Neural cell (in vitro differentiated cells): ENCODE data around the gene WDFY3. TPM values are rescaled to one million over a fixed set of nuclear protein-coding genes. Genes with fewer than 3 reads are reported as not detected.

Experiments
- H2AFZ ChIP-seq: fragments of 200-600, 300-800 bp; sonication (generic), shearing (Covaris generic); 2 replicates; pipeline ENCODE4 v1.6.0; 2014; ENCODE audit warnings: low read depth, mild to moderate bottlenecking, antibody characterized with exemption, low read length, moderate library complexity
- H3F3A ChIP-seq: fragments of 200-600 bp; shearing (Covaris generic); 2 replicates; pipeline ENCODE4 v1.6.1; 2016; ENCODE audit warnings: mild to moderate bottlenecking, moderate library complexity, mixed read lengths, antibody characterized with exemption, low read length; ENCODE audit not compliant: insufficient read depth, poor library complexity, severe bottlenecking
- H3K27ac ChIP-seq: fragments of 200-600, 300-800 bp; sonication (generic), shearing (Covaris generic); 2 replicates; pipeline ENCODE4 v1.5.1; 2014; ENCODE audit warnings: mild to moderate bottlenecking, low read length, moderate library complexity
- H3K27me3 ChIP-seq: fragments of 300-800, 200-600 bp; sonication (generic), shearing (Covaris generic); 2 replicates; pipeline ENCODE4 v1.6.0; 2014; ENCODE audit warnings: mild to moderate bottlenecking, low read depth, low read length, moderate library complexity; ENCODE audit not compliant: insufficient read depth
- H3K36me3 ChIP-seq: fragments of 300-800, 200-600 bp; sonication (generic), shearing (Covaris generic); 2 replicates; pipeline ENCODE4 v1.5.1; 2014; ENCODE audit warnings: mild to moderate bottlenecking, antibody characterized with exemption, low read length, moderate library complexity; ENCODE audit not compliant: insufficient read depth
- H3K4me2 ChIP-seq: fragments of 300-800, 200-600 bp; sonication (generic), shearing (Covaris generic); 2 replicates; pipeline ENCODE4 v1.6.0; 2014; ENCODE audit warnings: mild to moderate bottlenecking, low read length
- H3K4me3 ChIP-seq: fragments of 300-800, 200-600 bp; sonication (generic), shearing (Covaris generic); 2 replicates; pipeline ENCODE4 v1.5.1; 2014; ENCODE audit warnings: mild to moderate bottlenecking, low read length, moderate library complexity
- H3K79me2 ChIP-seq: fragments of 200-600 bp; shearing (Covaris generic); replicated peaks from 2 replicates; pipeline ENCODE4 v1.6.0; 2014; ENCODE audit warnings: mild to moderate bottlenecking, low read length, moderate library complexity; ENCODE audit not compliant: insufficient read depth
- H3K9ac ChIP-seq: fragments of 300-800, 200-600 bp; sonication (generic), shearing (Covaris generic); 2 replicates; pipeline ENCODE4 v1.6.1; 2016; ENCODE audit warnings: mild to moderate bottlenecking, low read length, mixed read lengths
- H3K9me2 ChIP-seq: fragments of 200-600 bp; shearing (Covaris generic); 2 replicates; pipeline ENCODE4 v1.6.1; 2016; ENCODE audit warnings: mild to moderate bottlenecking, low read length, mixed read lengths; ENCODE audit not compliant: insufficient read depth
- H3K9me3 ChIP-seq: fragments of 200-600, 300-800 bp; sonication (generic), shearing (Covaris generic); 2 replicates; pipeline ENCODE4 v1.6.1; 2016; ENCODE audit warnings: mild to moderate bottlenecking, mixed run types, low read length, moderate library complexity, mixed read lengths
- H4K20me1 ChIP-seq: fragments of 200-600 bp; shearing (Covaris generic); 2 replicates; pipeline ENCODE4 v1.6.1; 2016; ENCODE audit warnings: mild to moderate bottlenecking, mixed run types; ENCODE audit not compliant: insufficient read depth
- CTCF ChIP-seq: fragments of 450-650 bp; IDR thresholded peaks from 2 replicates; pipeline ENCODE4 v1.5.1; 2014; ENCODE audit warnings: antibody characterized with exemption, mild to moderate bottlenecking, moderate library complexity; ENCODE audit not compliant: poor library complexity, severe bottlenecking
- EP300 ChIP-seq: fragments of 450-650 bp; conservative IDR thresholded peaks from 2 replicates; pipeline ENCODE4 v1.6.1; 2014; ENCODE audit warnings: antibody characterized with exemption, mild to moderate bottlenecking, moderate library complexity; ENCODE audit not compliant: poor library complexity, severe bottlenecking
- EZH2 ChIP-seq: fragments of 200-600, 300-800 bp; shearing (Covaris generic), sonication (generic); IDR thresholded peaks from 2 replicates; pipeline ENCODE4 v1.6.1; 2014; ENCODE audit warnings: antibody characterized with exemption, low read length, borderline replicate concordance, mild to moderate bottlenecking; ENCODE audit not compliant: insufficient read depth, poor library complexity, severe bottlenecking
- MXI1 ChIP-seq: fragments of 450-650 bp; conservative IDR thresholded peaks from 2 replicates; pipeline ENCODE4 v1.6.1; 2014; ENCODE audit warnings: antibody characterized with exemption, mild to moderate bottlenecking; ENCODE audit not compliant: poor library complexity, severe bottlenecking
- POLR2AphosphoS5 ChIP-seq: IDR thresholded peaks from 2 replicates; pipeline ENCODE4 v1.6.1; 2012
- RAD21 ChIP-seq: fragments of 450-650 bp; conservative IDR thresholded peaks from 2 replicates; pipeline ENCODE4 v1.6.1; 2014; ENCODE audit warnings: antibody characterized with exemption, mild to moderate bottlenecking, moderate library complexity
- SMC3 ChIP-seq: fragments of 450-650 bp; conservative IDR thresholded peaks from 2 replicates; pipeline ENCODE4 v1.6.1; 2014; ENCODE audit warnings: antibody characterized with exemption, mild to moderate bottlenecking, moderate library complexity; ENCODE audit not compliant: poor library complexity
- TAF1 ChIP-seq: IDR thresholded peaks from 2 replicates; pipeline ENCODE4 v1.6.1; 2012; ENCODE audit warnings: low read depth
- polyA minus RNA-seq: library from RNA; depleted of rRNA, polyadenylated mRNA; stranded (reverse); fragments of >200 nt; gene quantifications from 2 replicates; pipeline ENCODE4 v1.2.3, GENCODE V29; 2014
- polyA plus RNA-seq: library from polyadenylated mRNA; depleted of rRNA; stranded (reverse); fragments of >200 nt; gene quantifications from 2 replicates; pipeline ENCODE4 v1.2.3, GENCODE V29; 2014
- TF ChIP-seq, protein P1 (sequence below): IDR thresholded peaks from 2 replicates; pipeline ENCODE4 v1.6.1; 2012; ENCODE audit warnings: borderline replicate concordance

The WDFY3 gene, protein sequence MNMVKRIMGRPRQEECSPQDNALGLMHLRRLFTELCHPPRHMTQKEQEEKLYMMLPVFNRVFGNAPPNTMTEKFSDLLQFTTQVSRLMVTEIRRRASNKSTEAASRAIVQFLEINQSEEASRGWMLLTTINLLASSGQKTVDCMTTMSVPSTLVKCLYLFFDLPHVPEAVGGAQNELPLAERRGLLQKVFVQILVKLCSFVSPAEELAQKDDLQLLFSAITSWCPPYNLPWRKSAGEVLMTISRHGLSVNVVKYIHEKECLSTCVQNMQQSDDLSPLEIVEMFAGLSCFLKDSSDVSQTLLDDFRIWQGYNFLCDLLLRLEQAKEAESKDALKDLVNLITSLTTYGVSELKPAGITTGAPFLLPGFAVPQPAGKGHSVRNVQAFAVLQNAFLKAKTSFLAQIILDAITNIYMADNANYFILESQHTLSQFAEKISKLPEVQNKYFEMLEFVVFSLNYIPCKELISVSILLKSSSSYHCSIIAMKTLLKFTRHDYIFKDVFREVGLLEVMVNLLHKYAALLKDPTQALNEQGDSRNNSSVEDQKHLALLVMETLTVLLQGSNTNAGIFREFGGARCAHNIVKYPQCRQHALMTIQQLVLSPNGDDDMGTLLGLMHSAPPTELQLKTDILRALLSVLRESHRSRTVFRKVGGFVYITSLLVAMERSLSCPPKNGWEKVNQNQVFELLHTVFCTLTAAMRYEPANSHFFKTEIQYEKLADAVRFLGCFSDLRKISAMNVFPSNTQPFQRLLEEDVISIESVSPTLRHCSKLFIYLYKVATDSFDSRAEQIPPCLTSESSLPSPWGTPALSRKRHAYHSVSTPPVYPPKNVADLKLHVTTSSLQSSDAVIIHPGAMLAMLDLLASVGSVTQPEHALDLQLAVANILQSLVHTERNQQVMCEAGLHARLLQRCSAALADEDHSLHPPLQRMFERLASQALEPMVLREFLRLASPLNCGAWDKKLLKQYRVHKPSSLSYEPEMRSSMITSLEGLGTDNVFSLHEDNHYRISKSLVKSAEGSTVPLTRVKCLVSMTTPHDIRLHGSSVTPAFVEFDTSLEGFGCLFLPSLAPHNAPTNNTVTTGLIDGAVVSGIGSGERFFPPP (N-terminal part only)
- polyA plus RNA-seq = 39.8 and 40.9 TPM in 2 replicates
- 183 and 204 TPM in 2 replicates for polyA minus RNA-seq

GRCh38 chr4:84966382-84967242 is at the start of gene WDFY3:
WDFY3 (minus strand) TSS chr4:84966690; CDS start chr4:84860591, 106,099 bp downstream.
- no peaks in the 10 kb centered on the region for H3K36me3 ChIP-seq
- H3K9me2 ChIP-seq = no peaks in the 10 kb centered on the region
- H3K79me2 ChIP-seq = peaks cover 38% of the 10 kb centered on the region
- peak within 1 kb of the TSS; percentile 93 for H3K27ac ChIP-seq
- H3F3A ChIP-seq = peaks cover 9% of the 10 kb centered on the region
- no peaks in the 10 kb centered on the region for H3K9me3 ChIP-seq
- H3K4me3 ChIP-seq = peak within 1 kb of the TSS; percentile 79
- no peaks in the 10 kb centered on the region for H4K20me1 ChIP-seq
- peak within 1 kb of the TSS; percentile 95 for H3K9ac ChIP-seq
- H3K27me3 ChIP-seq = no peaks in the 10 kb centered on the region
- peak within 1 kb of the TSS; percentile 83 for H3K4me2 ChIP-seq
- H2AFZ ChIP-seq = peak within 1 kb of the TSS; percentile 48
- TF ChIP-seq SMC3 (peak; percentile 19), MXI1 (no peak), EZH2 (no peak), RAD21 (no peak), EP300 (no peak), CTCF (no peak), POLR2AphosphoS5 (peak; percentile 97), TAF1 (peak; percentile 81)
- TF ChIP-seq, protein P1, sequence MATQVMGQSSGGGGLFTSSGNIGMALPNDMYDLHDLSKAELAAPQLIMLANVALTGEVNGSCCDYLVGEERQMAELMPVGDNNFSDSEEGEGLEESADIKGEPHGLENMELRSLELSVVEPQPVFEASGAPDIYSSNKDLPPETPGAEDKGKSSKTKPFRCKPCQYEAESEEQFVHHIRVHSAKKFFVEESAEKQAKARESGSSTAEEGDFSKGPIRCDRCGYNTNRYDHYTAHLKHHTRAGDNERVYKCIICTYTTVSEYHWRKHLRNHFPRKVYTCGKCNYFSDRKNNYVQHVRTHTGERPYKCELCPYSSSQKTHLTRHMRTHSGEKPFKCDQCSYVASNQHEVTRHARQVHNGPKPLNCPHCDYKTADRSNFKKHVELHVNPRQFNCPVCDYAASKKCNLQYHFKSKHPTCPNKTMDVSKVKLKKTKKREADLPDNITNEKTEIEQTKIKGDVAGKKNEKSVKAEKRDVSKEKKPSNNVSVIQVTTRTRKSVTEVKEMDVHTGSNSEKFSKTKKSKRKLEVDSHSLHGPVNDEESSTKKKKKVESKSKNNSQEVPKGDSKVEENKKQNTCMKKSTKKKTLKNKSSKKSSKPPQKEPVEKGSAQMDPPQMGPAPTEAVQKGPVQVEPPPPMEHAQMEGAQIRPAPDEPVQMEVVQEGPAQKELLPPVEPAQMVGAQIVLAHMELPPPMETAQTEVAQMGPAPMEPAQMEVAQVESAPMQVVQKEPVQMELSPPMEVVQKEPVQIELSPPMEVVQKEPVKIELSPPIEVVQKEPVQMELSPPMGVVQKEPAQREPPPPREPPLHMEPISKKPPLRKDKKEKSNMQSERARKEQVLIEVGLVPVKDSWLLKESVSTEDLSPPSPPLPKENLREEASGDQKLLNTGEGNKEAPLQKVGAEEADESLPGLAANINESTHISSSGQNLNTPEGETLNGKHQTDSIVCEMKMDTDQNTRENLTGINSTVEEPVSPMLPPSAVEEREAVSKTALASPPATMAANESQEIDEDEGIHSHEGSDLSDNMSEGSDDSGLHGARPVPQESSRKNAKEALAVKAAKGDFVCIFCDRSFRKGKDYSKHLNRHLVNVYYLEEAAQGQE = peak; percentile 89
